SK-N-SH (cell line): ENCODE measurements around the gene WTIP. TPM values are rescaled to one million over a fixed set of nuclear protein-coding genes. Genes with fewer than 3 reads are reported as not detected.
A peak's percentile ranks its signal among the peaks of the same experiment; 100 is the strongest.

Experiments used
- CTCF ChIA-PET: fragments of 300-600, 350-600 bp; formaldehyde crosslinking; extraction: SDS; loops from one replicate; lab custom pipeline; 2021; lab: Yijun Ruan, JAX
- POLR2A ChIA-PET: fragments of 350-600 bp; sonication (Branson Sonifier 250); formaldehyde crosslinking; extraction: SDS; loops from one replicate; lab custom pipeline; 2020; ENCODE audit warnings: antibody characterized with exemption, inconsistent platforms; lab: Yijun Ruan, JAX
- DNase-seq: peaks from one replicate; pipeline ENCODE4 v3.0.0; 2012
- H2AFZ ChIP-seq: fragments of 200-600 bp; sonication (generic); 2 replicates; pipeline ENCODE4 v1.8.1; 2016; ENCODE audit warnings: antibody characterized with exemption, mild to moderate bottlenecking, low read depth
- H3F3A ChIP-seq: fragments of 200-600 bp; sonication (generic); replicated peaks from 2 replicates; pipeline ENCODE3; 2016; ENCODE audit warnings: antibody characterized with exemption, mild to moderate bottlenecking; ENCODE audit not compliant: insufficient read depth
- H3K27ac ChIP-seq, 2 experiments: fragments of 200-500 bp in 1 of 2; fragments of 200-600 bp in 1 of 2; sonication (Bioruptor generic) in 1 of 2; sonication (generic), shearing (Covaris generic) in 1 of 2; 2 replicates each; pipeline versions ENCODE4 v1.5.1 to v1.6.1; 2014 to 2016; ENCODE audit warnings: low read depth in 2 of 2, inconsistent platforms in 1 of 2, low read length in 1 of 2, mild to moderate bottlenecking in 1 of 2, mixed read lengths in 1 of 2
- H3K27me3 ChIP-seq: fragments of 200-600 bp; sonication (generic), shearing (Covaris generic); 2 replicates; pipeline ENCODE4 v1.6.1; 2016; ENCODE audit warnings: mixed run types; ENCODE audit not compliant: insufficient read depth
- H3K36me3 ChIP-seq, 2 experiments: fragments of 200-500 bp in 1 of 2; fragments of 200-600 bp in 1 of 2; sonication (Bioruptor generic) in 1 of 2; sonication (generic) in 1 of 2; replicated peaks in 1 of 2; 2 replicates each; pipeline versions ENCODE3 to v1.5.1; 2014 to 2016; ENCODE audit warnings: low read length in 1 of 2, mild to moderate bottlenecking in 1 of 2; ENCODE audit not compliant: insufficient read depth in 2 of 2, control insufficient read depth in 1 of 2
- H3K4me1 ChIP-seq, 2 experiments: fragments of 200-500 bp in 1 of 2; fragments of 200-600 bp in 1 of 2; sonication (Bioruptor generic) in 1 of 2; sonication (generic), shearing (Covaris generic) in 1 of 2; 2 replicates each; pipeline versions ENCODE4 v1.5.1 to v1.6.1; 2014 to 2016; ENCODE audit warnings: low read depth in 1 of 2, low read length in 1 of 2, mixed run types in 1 of 2; ENCODE audit not compliant: insufficient read depth in 2 of 2, control insufficient read depth in 1 of 2
- H3K4me2 ChIP-seq: fragments of 200-600 bp; sonication (generic), shearing (Covaris generic); 2 replicates; pipeline ENCODE4 v1.6.1; 2017; ENCODE audit warnings: mixed run types
- H3K4me3 ChIP-seq, 2 experiments: fragments of 200-500 bp in 1 of 2; fragments of 200-600 bp in 1 of 2; sonication (Bioruptor generic) in 1 of 2; sonication (generic), shearing (Covaris generic) in 1 of 2; 2 replicates each; pipeline versions ENCODE4 v1.5.1 to v1.8.1; 2014 to 2016; ENCODE audit warnings: low read depth in 2 of 2, inconsistent platforms in 1 of 2, low read length in 1 of 2, mild to moderate bottlenecking in 1 of 2, mixed read lengths in 1 of 2, moderate library complexity in 1 of 2
- H3K79me2 ChIP-seq: fragments of 200-600 bp; sonication (generic); 2 replicates; pipeline ENCODE4 v1.8.1; 2017; ENCODE audit warnings: mild to moderate bottlenecking; ENCODE audit not compliant: insufficient read depth
- H3K9ac ChIP-seq: fragments of 200-600 bp; sonication (generic); 2 replicates; pipeline ENCODE4 v1.6.1; 2017; ENCODE audit warnings: mixed run types
- H3K9me2 ChIP-seq: fragments of 200-600 bp; sonication (generic); 2 replicates; pipeline ENCODE4 v1.6.1; 2017; ENCODE audit warnings: mixed run types
- H3K9me3 ChIP-seq: fragments of 200-600 bp; sonication (generic); 2 replicates; pipeline ENCODE4 v1.6.1; 2017; ENCODE audit warnings: mixed run types, mild to moderate bottlenecking, moderate library complexity
- H4K20me1 ChIP-seq: fragments of 200-600 bp; sonication (generic); 2 replicates; pipeline ENCODE4 v1.6.1; 2017; ENCODE audit warnings: mild to moderate bottlenecking, mixed run types; ENCODE audit not compliant: insufficient read depth
- CHD2 ChIP-seq: fragments of 150-350 bp; IDR thresholded peaks from 2 replicates; pipeline ENCODE4 v1.6.1; 2018; ENCODE audit warnings: low read length; ENCODE audit not compliant: partially characterized antibody
- EP300 ChIP-seq, 2 experiments: IDR thresholded peaks; 2 replicates each; pipeline versions ENCODE4 v1.4.0 to v1.6.1; 2012; ENCODE audit warnings: borderline replicate concordance in 1 of 2, low read depth in 1 of 2, low read length in 1 of 2
- EZH2phosphoT487 ChIP-seq: fragments of 200-600 bp; sonication (generic); IDR thresholded peaks from 2 replicates; pipeline ENCODE4 v1.6.1; 2017; ENCODE audit warnings: low read depth, mixed run types, mild to moderate bottlenecking, antibody characterized with exemption, moderate library complexity, borderline replicate concordance
- FOSL2 ChIP-seq: IDR thresholded peaks from 2 replicates; pipeline ENCODE4 v1.4.0; 2012; ENCODE audit warnings: low read depth, mild to moderate bottlenecking, moderate library complexity, borderline replicate concordance
- FOXJ3 ChIP-seq: sonication (generic); formaldehyde crosslinking; IDR thresholded peaks from 2 replicates; pipeline ENCODE4 v1.5.1; 2020; ENCODE audit warnings: mild to moderate bottlenecking, missing genetic modification reagents
- FOXM1 ChIP-seq: IDR thresholded peaks from 2 replicates; pipeline ENCODE4 v1.4.0; 2012; ENCODE audit warnings: low read depth, mild to moderate bottlenecking
- GATA2 ChIP-seq: sonication (generic); formaldehyde crosslinking; IDR thresholded peaks from 2 replicates; pipeline ENCODE4 v1.5.0; 2020; ENCODE audit warnings: mild to moderate bottlenecking, missing genetic modification reagents
- POLR2AphosphoS5 ChIP-seq: IDR thresholded peaks from 2 replicates; pipeline ENCODE4 v1.6.1; 2012; ENCODE audit warnings: low read depth, low read length
- RAD21 ChIP-seq: IDR thresholded peaks from 2 replicates; pipeline ENCODE4 v1.6.1; 2012; ENCODE audit warnings: mild to moderate bottlenecking, low read length
- SMC3 ChIP-seq: IDR thresholded peaks from 2 replicates; pipeline ENCODE4 v1.6.1; 2012; ENCODE audit warnings: low read depth, low read length, improper control_type of control experiment
- TAF1 ChIP-seq: IDR thresholded peaks from 2 replicates; pipeline ENCODE4 v1.6.1; 2012; ENCODE audit warnings: low read depth, mild to moderate bottlenecking, low read length, moderate library complexity, borderline replicate concordance
- TEAD4 ChIP-seq: IDR thresholded peaks from 2 replicates; pipeline ENCODE4 v1.4.0; 2012; ENCODE audit warnings: mild to moderate bottlenecking, borderline replicate concordance; ENCODE audit not compliant: insufficient read depth
- WGBS: methylation state at CpG from one replicate; pipeline ENCODE4 v1.1.6; 2017; ENCODE audit warnings: low lambda C conversion rate; 5-methylcytosine and 5-hydroxymethylcytosine counted together
- polyA plus RNA-seq, 3 experiments: library from polyadenylated mRNA; depleted of rRNA; stranded (reverse); fragments of >200 nt; gene quantifications; 2 replicates each; pipeline ENCODE4 v1.2.3, GENCODE V29; 2012
- TF ChIP-seq, protein P1 (sequence below): IDR thresholded peaks from 2 replicates; pipeline ENCODE4 v1.4.0; 2012; ENCODE audit warnings: low read depth, borderline replicate concordance
- TF ChIP-seq, protein P2 (sequence below): IDR thresholded peaks from 2 replicates; pipeline ENCODE4 v1.4.0; 2012; ENCODE audit warnings: low read depth
- TF ChIP-seq, protein P3 (sequence below): fragments of 200-600 bp; sonication (generic); IDR thresholded peaks from 2 replicates; pipeline ENCODE4 v1.6.1; 2017; ENCODE audit warnings: antibody characterized with exemption, mild to moderate bottlenecking, moderate library complexity
- TF ChIP-seq, protein P4 (sequence below): IDR thresholded peaks from 2 replicates; pipeline ENCODE4; 2012

WTIP gene
- polyA plus RNA-seq, 1 of the 3 experiments (the other 2 are of a cell fraction) = 27.7 TPM

DNA sequence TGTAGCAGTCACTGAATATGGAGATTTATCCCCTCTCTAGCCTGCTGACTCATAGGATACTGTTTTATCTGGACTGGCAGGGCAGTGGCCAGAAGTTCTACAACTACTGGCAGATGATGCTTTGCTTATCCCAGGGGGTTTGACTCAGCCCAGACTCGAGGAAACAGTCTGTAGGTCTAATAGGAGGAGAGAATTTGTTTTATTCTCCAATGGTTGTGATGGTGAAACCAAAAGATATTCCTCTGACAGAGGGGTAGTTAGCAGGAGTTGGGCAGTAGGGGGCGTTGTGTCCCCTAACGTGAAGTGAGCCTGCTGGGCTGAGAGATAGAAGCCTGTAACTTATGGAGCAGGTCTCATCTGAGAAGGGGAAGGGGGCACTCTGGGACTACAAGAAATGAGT lies 74.9 kb downstream of the WTIP start:
- Histone ChIP-seq H3K4me1 (no peaks in the 10 kb centered on the region), H2AFZ (no peak overlapping the region), H3K9ac (no peak overlapping the region), H4K20me1 (no peaks in the 10 kb centered on the region), H3K27ac (no peak overlapping the region), H3K9me2 (no peaks in the 10 kb centered on the region), H3K36me3 (no peaks in the 10 kb centered on the region), H3K4me3 (no peak overlapping the region; a peak in 1 of 4 replicates), H3K4me2 (no peak overlapping the region), H3K79me2 (no peaks in the 10 kb centered on the region), H3F3A (no peaks in the 10 kb centered on the region), H3K9me3 (no peaks in the 10 kb centered on the region), H3K27me3 (no peaks in the 10 kb centered on the region; the same call in 1 of the 2 replicates)
- CTCF ChIA-PET = interaction anchor here (0.9 to 2.0 kb wide), 2 partner anchors 52 to 84 kb away, joined by 3 to 6 read pairs; no protein-coding TSS in a partner anchor
- no peak for DNase-seq
- POLR2A ChIA-PET = no interaction called here
- TF ChIP-seq TAF1 (no peak), FOXM1 (no peak), SMC3 (0 out of 2 replicates have a peak, but pooled peaks have one; percentile 10), FOSL2 (no peak)
- TF ChIP-seq, protein P1, sequence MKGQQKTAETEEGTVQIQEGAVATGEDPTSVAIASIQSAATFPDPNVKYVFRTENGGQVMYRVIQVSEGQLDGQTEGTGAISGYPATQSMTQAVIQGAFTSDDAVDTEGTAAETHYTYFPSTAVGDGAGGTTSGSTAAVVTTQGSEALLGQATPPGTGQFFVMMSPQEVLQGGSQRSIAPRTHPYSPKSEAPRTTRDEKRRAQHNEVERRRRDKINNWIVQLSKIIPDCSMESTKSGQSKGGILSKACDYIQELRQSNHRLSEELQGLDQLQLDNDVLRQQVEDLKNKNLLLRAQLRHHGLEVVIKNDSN = no peak
- TF ChIP-seq, protein P2, sequence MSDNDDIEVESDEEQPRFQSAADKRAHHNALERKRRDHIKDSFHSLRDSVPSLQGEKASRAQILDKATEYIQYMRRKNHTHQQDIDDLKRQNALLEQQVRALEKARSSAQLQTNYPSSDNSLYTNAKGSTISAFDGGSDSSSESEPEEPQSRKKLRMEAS = no peak
- TF ChIP-seq, protein P3, sequence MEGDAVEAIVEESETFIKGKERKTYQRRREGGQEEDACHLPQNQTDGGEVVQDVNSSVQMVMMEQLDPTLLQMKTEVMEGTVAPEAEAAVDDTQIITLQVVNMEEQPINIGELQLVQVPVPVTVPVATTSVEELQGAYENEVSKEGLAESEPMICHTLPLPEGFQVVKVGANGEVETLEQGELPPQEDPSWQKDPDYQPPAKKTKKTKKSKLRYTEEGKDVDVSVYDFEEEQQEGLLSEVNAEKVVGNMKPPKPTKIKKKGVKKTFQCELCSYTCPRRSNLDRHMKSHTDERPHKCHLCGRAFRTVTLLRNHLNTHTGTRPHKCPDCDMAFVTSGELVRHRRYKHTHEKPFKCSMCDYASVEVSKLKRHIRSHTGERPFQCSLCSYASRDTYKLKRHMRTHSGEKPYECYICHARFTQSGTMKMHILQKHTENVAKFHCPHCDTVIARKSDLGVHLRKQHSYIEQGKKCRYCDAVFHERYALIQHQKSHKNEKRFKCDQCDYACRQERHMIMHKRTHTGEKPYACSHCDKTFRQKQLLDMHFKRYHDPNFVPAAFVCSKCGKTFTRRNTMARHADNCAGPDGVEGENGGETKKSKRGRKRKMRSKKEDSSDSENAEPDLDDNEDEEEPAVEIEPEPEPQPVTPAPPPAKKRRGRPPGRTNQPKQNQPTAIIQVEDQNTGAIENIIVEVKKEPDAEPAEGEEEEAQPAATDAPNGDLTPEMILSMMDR = peak; percentile 42; the same call in 1 of the 2 replicates
- 2% methylated on average over 3 of the region's 3 CpGs for WGBS

- no peaks in the 10 kb centered on the region for H3K9me3 ChIP-seq
- H3K9ac ChIP-seq = no peak overlapping the region
- TF ChIP-seq RAD21 = no peak
- TF ChIP-seq SMC3 = no peak
- TF ChIP-seq GATA2 (CRISPR knock-in tag) = no peak
- no peak for TF ChIP-seq POLR2AphosphoS5
- no peak for TF ChIP-seq TEAD4
- TF ChIP-seq CHD2 = no peak
- TF ChIP-seq EZH2phosphoT487 = no peak
- TF ChIP-seq, protein P4, sequence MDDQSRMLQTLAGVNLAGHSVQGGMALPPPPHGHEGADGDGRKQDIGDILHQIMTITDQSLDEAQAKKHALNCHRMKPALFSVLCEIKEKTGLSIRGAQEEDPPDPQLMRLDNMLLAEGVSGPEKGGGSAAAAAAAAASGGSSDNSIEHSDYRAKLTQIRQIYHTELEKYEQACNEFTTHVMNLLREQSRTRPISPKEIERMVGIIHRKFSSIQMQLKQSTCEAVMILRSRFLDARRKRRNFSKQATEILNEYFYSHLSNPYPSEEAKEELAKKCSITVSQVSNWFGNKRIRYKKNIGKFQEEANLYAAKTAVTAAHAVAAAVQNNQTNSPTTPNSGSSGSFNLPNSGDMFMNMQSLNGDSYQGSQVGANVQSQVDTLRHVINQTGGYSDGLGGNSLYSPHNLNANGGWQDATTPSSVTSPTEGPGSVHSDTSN = no peak
- no peak for TF ChIP-seq FOXJ3 (CRISPR knock-in tag)
- no peak for TF ChIP-seq EP300 (IDR thresholded peaks at IDR 0.05; ENCODE audit: borderline replicate concordance in 1 of 2, low read depth in 1 of 2, low read length in 1 of 2)
- no peaks in the 10 kb centered on the region for H4K20me1 ChIP-seq
- POLR2A ChIA-PET = no interaction called here
- CTCF ChIA-PET = no interaction called here
- no peak overlapping the region for H2AFZ ChIP-seq
- H3K27ac ChIP-seq = no peak overlapping the region
- WGBS = 11% methylated on average over 3 of the region's 12 CpGs
- no peaks in the 10 kb centered on the region; the same call in 1 of the 2 replicates for H3K27me3 ChIP-seq
- no peaks in the 10 kb centered on the region for H3K9me2 ChIP-seq
- H3K4me1 ChIP-seq = no peaks in the 10 kb centered on the region
- no peak overlapping the region for H3K4me3 ChIP-seq
- H3F3A ChIP-seq = no peaks in the 10 kb centered on the region
- no peak for DNase-seq
- no peaks in the 10 kb centered on the region for H3K79me2 ChIP-seq
- no peak overlapping the region for H3K4me2 ChIP-seq
- H3K36me3 ChIP-seq = no peaks in the 10 kb centered on the region
Observed at GRCh38 chr19:34559045-34559444, 77.5 kb downstream of the WTIP start.
